ENCODE measurements around the gene NFIA.

NFIA gene

DNA sequence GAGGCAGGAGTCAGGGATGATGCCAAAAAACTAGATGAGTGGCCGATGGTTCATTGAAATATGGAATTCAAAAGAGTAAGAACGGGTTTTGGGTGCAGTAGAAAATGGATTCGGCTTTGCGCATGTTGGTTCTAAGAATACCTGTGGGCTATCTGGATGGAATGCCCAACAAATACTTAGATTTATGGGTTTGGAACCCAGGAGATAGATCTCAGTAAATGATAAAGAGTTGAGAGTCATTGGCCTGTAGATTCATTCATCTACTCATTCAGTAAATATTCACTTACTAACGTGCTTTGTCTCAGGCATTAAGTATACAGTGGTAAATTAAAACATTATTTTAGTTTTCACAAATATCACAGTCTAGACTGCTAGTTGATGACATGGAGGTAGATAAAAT, 247.7 kb downstream of the NFIA start:
- no peak overlapping the region for H3K14ac ChIP-seq (ENCODE audit: low read length in 2 of 2)
- no peak overlapping the region for H4K91ac ChIP-seq (ENCODE audit: low read length)
- H2AK5ac ChIP-seq (ENCODE audit: low read length, severe bottlenecking): no peak overlapping the region
- no peak overlapping the region for H3K9ac ChIP-seq (ENCODE audit: low read length)
- H3K79me1 ChIP-seq (replicated peaks; ENCODE audit: low read length, poor library complexity, severe bottlenecking): no peaks in the 10 kb centered on the region
- no peaks in the 10 kb centered on the region for H3K9me3 ChIP-seq (ENCODE audit: control insufficient read depth, low read length)
- H3K27ac ChIP-seq (ENCODE audit: low read length, poor library complexity, severe bottlenecking): no peak overlapping the region
- H3K4me1 ChIP-seq (ENCODE audit: control insufficient read depth, insufficient read depth, low read depth, low read length): no peaks in the 10 kb centered on the region
- H2AFZ ChIP-seq (ENCODE audit: low read depth, low read length): no peak overlapping the region
- no peaks in the 10 kb centered on the region for H3K36me3 ChIP-seq (ENCODE audit: control insufficient read depth in 1 of 2, insufficient read depth in 2 of 2, low read depth in 1 of 2, low read length in 2 of 2)
- 100% methylated on average over 4 of the region's 5 CpGs for WGBS
- no peak overlapping the region for H3K23ac ChIP-seq (ENCODE audit: low read length in 2 of 2)
- H2BK120ac ChIP-seq (ENCODE audit: low read depth, low read length): no peak overlapping the region
- H3K4me2 ChIP-seq (ENCODE audit: low read length, poor library complexity, severe bottlenecking): no peak overlapping the region
- no peak for DNase-seq
- no peak overlapping the region for H3K4ac ChIP-seq (ENCODE audit: low read depth in 1 of 2, low read length in 2 of 2)
- no peak overlapping the region for H3K4me3 ChIP-seq (ENCODE audit: insufficient read depth in 1 of 2, low read depth in 1 of 2, low read length in 2 of 2)
- H2BK15ac ChIP-seq (ENCODE audit: low read depth, poor library complexity, severe bottlenecking): no peak overlapping the region
- no peak overlapping the region for H2BK5ac ChIP-seq (ENCODE audit: low read depth, low read length, poor library complexity, severe bottlenecking)
- no peak overlapping the region for H4K8ac ChIP-seq (ENCODE audit: low read length)
- no peak overlapping the region for H2BK12ac ChIP-seq (ENCODE audit: low read length in 2 of 2)
- H3K27me3 ChIP-seq (ENCODE audit: control insufficient read depth in 1 of 2, insufficient read depth in 1 of 2, low read length in 2 of 2): peaks cover 0 to 9% of the 10 kb centered on the region in 2 experiments
- H3K18ac ChIP-seq (ENCODE audit: low read depth in 1 of 2, low read length in 2 of 2): no peak overlapping the region

DNA sequence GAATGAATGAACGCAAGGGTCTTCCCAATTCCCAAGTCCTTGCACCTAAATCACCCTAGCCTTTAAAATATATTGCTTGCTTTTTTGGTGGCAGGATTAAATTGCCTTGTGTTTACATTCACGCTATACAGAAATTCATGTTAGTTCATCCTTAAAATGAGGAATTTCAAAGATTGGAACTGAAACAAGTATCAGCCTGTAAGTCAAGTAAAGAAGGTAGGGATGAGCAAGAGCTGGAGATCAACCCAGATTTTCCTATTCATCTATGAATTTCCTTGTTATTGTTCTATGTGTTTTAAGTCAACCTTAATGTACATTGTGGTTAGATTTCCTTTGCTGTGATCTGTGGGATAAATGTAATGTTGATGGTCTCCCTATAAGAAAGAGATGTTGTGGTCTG, 248.2 kb downstream of the NFIA start:
- H2AFZ ChIP-seq (ENCODE audit: low read depth, low read length): no peak overlapping the region
- no peak overlapping the region for H3K23ac ChIP-seq (ENCODE audit: low read length in 2 of 2)
- H3K4me1 ChIP-seq (ENCODE audit: control insufficient read depth, insufficient read depth, low read depth, low read length): no peaks in the 10 kb centered on the region
- H2BK120ac ChIP-seq (ENCODE audit: low read depth, low read length): no peak overlapping the region
- no peak overlapping the region for H2AK5ac ChIP-seq (ENCODE audit: low read length, severe bottlenecking)
- H3K4me3 ChIP-seq (ENCODE audit: insufficient read depth in 1 of 2, low read depth in 1 of 2, low read length in 2 of 2): no peak overlapping the region
- no peaks in the 10 kb centered on the region for H3K9me3 ChIP-seq (ENCODE audit: control insufficient read depth, low read length)
- no peak overlapping the region for H4K91ac ChIP-seq (ENCODE audit: low read length)
- no peak overlapping the region for H2BK5ac ChIP-seq (ENCODE audit: low read depth, low read length, poor library complexity, severe bottlenecking)
- no peak overlapping the region for H2BK12ac ChIP-seq (ENCODE audit: low read length in 2 of 2)
- H3K18ac ChIP-seq (ENCODE audit: low read depth in 1 of 2, low read length in 2 of 2): no peak overlapping the region
- no peak overlapping the region for H3K4me2 ChIP-seq (ENCODE audit: low read length, poor library complexity, severe bottlenecking)
- peaks cover 0 to 9% of the 10 kb centered on the region in 2 experiments for H3K27me3 ChIP-seq (ENCODE audit: control insufficient read depth in 1 of 2, insufficient read depth in 1 of 2, low read length in 2 of 2)
- H3K79me1 ChIP-seq (replicated peaks; ENCODE audit: low read length, poor library complexity, severe bottlenecking): no peaks in the 10 kb centered on the region
- H3K14ac ChIP-seq (ENCODE audit: low read length in 2 of 2): no peak overlapping the region
- no peak overlapping the region for H4K8ac ChIP-seq (ENCODE audit: low read length)
- H3K27ac ChIP-seq (ENCODE audit: low read length, poor library complexity, severe bottlenecking): no peak overlapping the region
- DNase-seq: no peak
- H2BK15ac ChIP-seq (ENCODE audit: low read depth, poor library complexity, severe bottlenecking): no peak overlapping the region
- no peaks in the 10 kb centered on the region for H3K36me3 ChIP-seq (ENCODE audit: control insufficient read depth in 1 of 2, insufficient read depth in 2 of 2, low read depth in 1 of 2, low read length in 2 of 2)
- no peak overlapping the region for H3K9ac ChIP-seq (ENCODE audit: low read length)
- no CpG with 5 or more reads among the region's 2 CpGs for WGBS
- H3K4ac ChIP-seq (ENCODE audit: low read depth in 1 of 2, low read length in 2 of 2): no peak overlapping the region

DNA sequence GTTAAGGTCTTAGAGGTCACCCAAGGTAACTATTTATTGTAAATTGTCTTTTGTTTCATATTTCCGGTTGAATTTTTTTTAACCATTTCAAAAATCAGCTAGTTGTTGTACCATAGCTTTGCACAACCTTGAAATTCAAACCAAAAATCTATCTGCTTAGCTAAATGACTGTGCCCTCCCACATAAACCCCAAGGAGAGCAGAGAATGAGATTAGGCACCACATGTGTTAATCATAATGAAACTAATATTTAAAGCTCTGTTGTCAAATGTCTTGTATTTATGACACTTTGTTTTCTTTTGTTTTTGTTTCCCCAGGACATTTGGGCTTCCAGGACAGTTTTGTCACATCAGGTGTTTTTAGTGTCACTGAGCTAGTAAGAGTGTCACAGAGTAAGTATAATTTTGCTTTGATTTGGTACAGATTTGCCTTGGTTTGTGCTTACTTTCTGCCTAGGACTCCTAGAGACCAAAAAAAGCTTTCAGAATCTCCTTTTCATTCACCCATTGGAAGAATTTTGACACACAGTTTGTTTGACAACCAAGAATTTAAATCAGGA, 249.9 kb downstream of the NFIA start:
- no peaks in the 10 kb centered on the region for H3K4me1 ChIP-seq (ENCODE audit: control insufficient read depth, insufficient read depth, low read depth, low read length)
- H3K36me3 ChIP-seq (ENCODE audit: control insufficient read depth in 1 of 2, insufficient read depth in 2 of 2, low read depth in 1 of 2, low read length in 2 of 2): no peaks in the 10 kb centered on the region
- H2BK5ac ChIP-seq (ENCODE audit: low read depth, low read length, poor library complexity, severe bottlenecking): no peak overlapping the region
- H2AFZ ChIP-seq (ENCODE audit: low read depth, low read length): no peak overlapping the region
- peaks cover 0 to 9% of the 10 kb centered on the region in 2 experiments for H3K27me3 ChIP-seq (ENCODE audit: control insufficient read depth in 1 of 2, insufficient read depth in 1 of 2, low read length in 2 of 2)
- H3K4me2 ChIP-seq (ENCODE audit: low read length, poor library complexity, severe bottlenecking): no peak overlapping the region
- H4K8ac ChIP-seq (ENCODE audit: low read length): no peak overlapping the region
- no peak overlapping the region for H2BK12ac ChIP-seq (ENCODE audit: low read length in 2 of 2)
- no peak overlapping the region for H3K14ac ChIP-seq (ENCODE audit: low read length in 2 of 2)
- no peak overlapping the region for H3K9ac ChIP-seq (ENCODE audit: low read length)
- 100% methylated on average over 1 of the region's 1 CpG for WGBS
- no peak overlapping the region for H3K4ac ChIP-seq (ENCODE audit: low read depth in 1 of 2, low read length in 2 of 2)
- no peak overlapping the region for H3K18ac ChIP-seq (ENCODE audit: low read depth in 1 of 2, low read length in 2 of 2)
- H3K9me3 ChIP-seq (ENCODE audit: control insufficient read depth, low read length): no peaks in the 10 kb centered on the region
- H3K79me1 ChIP-seq (replicated peaks; ENCODE audit: low read length, poor library complexity, severe bottlenecking): no peaks in the 10 kb centered on the region
- no peak overlapping the region for H2BK15ac ChIP-seq (ENCODE audit: low read depth, poor library complexity, severe bottlenecking)
- no peak overlapping the region for H2BK120ac ChIP-seq (ENCODE audit: low read depth, low read length)
- DNase-seq: no peak
- no peak overlapping the region for H3K4me3 ChIP-seq (ENCODE audit: insufficient read depth in 1 of 2, low read depth in 1 of 2, low read length in 2 of 2)
- no peak overlapping the region for H4K91ac ChIP-seq (ENCODE audit: low read length)
- no peak overlapping the region for H2AK5ac ChIP-seq (ENCODE audit: low read length, severe bottlenecking)
- no peak overlapping the region for H3K23ac ChIP-seq (ENCODE audit: low read length in 2 of 2)
- no peak overlapping the region for H3K27ac ChIP-seq (ENCODE audit: low read length, poor library complexity, severe bottlenecking)

DNA sequence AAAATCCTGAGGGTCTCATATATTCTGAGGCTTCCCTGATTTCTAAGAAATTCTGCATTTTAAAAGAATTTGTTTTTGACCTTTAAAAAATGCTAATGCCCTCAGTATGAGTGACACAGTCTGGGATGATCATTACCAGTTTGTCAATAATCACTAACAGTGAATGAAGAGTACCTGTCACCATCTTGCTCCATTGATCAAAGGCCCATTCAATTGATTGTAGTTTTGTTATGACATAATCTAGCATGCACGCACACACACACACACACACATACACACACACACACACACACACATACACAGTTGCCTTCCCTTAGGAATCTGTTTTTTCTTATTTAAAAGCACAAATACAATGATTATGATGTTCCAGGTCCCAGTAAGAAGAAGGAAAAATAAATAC, 250.4 kb downstream of the NFIA start:
- Histone ChIP-seq H3K27me3 (ENCODE audit: control insufficient read depth in 1 of 2, insufficient read depth in 1 of 2, low read length in 2 of 2) (peaks cover 0 to 9% of the 10 kb centered on the region in 2 experiments), H2BK120ac (ENCODE audit: low read depth, low read length) (no peak overlapping the region), H2BK15ac (ENCODE audit: low read depth, poor library complexity, severe bottlenecking) (no peak overlapping the region), H3K4ac (ENCODE audit: low read depth in 1 of 2, low read length in 2 of 2) (no peak overlapping the region), H3K9ac (ENCODE audit: low read length) (no peak overlapping the region), H4K8ac (ENCODE audit: low read length) (no peak overlapping the region), H3K14ac (ENCODE audit: low read length in 2 of 2) (no peak overlapping the region), H4K91ac (ENCODE audit: low read length) (no peak overlapping the region), H2AFZ (ENCODE audit: low read depth, low read length) (no peak overlapping the region), H3K18ac (ENCODE audit: low read depth in 1 of 2, low read length in 2 of 2) (no peak overlapping the region), H3K79me1 (replicated peaks; ENCODE audit: low read length, poor library complexity, severe bottlenecking) (no peaks in the 10 kb centered on the region), H3K27ac (ENCODE audit: low read length, poor library complexity, severe bottlenecking) (no peak overlapping the region), H3K4me3 (ENCODE audit: insufficient read depth in 1 of 2, low read depth in 1 of 2, low read length in 2 of 2) (no peak overlapping the region), H2BK12ac (ENCODE audit: low read length in 2 of 2) (no peak overlapping the region), H2BK5ac (ENCODE audit: low read depth, low read length, poor library complexity, severe bottlenecking) (no peak overlapping the region), H3K4me1 (ENCODE audit: control insufficient read depth, insufficient read depth, low read depth, low read length) (no peaks in the 10 kb centered on the region), H3K9me3 (ENCODE audit: control insufficient read depth, low read length) (no peaks in the 10 kb centered on the region), H3K4me2 (ENCODE audit: low read length, poor library complexity, severe bottlenecking) (no peak overlapping the region), H3K36me3 (ENCODE audit: control insufficient read depth in 1 of 2, insufficient read depth in 2 of 2, low read depth in 1 of 2, low read length in 2 of 2) (no peaks in the 10 kb centered on the region), H3K23ac (ENCODE audit: low read length in 2 of 2) (no peak overlapping the region), H2AK5ac (ENCODE audit: low read length, severe bottlenecking) (no peak overlapping the region)
- no peak for DNase-seq
- no CpG with 5 or more reads among the region's 1 CpG for WGBS

Measured in mesenchymal stem cell (in vitro differentiated cells and primary cell).